ENCODE data around the gene ZFR2. TPM values are rescaled to one million over a fixed set of nuclear protein-coding genes. Genes with fewer than 3 reads are reported as not detected.

Gene ZFR2
- total and polyA plus RNA-seq, 10 of the 15 experiments (the other 5 are each of a cell fraction or from before 2014, with no cell fraction given): 0.18 TPM; not detected in 9

DNA sequence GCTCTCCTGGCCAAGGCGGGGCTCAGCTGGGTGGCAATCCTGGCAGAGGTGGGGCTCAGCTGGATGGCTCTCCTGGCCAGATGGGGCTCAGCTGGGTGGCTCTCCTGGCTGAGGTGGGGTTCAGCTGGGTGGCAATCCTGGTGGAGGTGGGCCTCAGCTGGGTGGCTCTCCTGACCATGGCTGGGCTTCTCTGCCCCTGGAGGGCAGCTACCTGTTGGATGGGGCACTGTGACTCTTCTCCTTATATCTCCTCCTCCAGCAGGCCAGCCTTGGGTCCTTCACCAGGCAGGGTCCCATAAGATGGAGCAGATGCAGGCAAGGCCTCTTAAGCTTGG is 16.7 kb downstream of the ZFR2 start (continued):
- TF ChIP-seq RELA (IDR thresholded peaks at IDR 0.05; ENCODE audit: borderline replicate concordance, partially characterized antibody): no peak
- no peak for TF ChIP-seq CHD4 (IDR thresholded peaks at IDR 0.05)
- TF ChIP-seq CEBPB (IDR thresholded peaks at IDR 0.05; ENCODE audit: borderline replicate concordance in 1 of 2, low read depth in 2 of 2, low read length in 2 of 2): no peak
- TF ChIP-seq TCF7 (IDR thresholded peaks at IDR 0.05; ENCODE audit: borderline replicate concordance): no peak
- TF ChIP-seq ZNF274 (IDR thresholded peaks at IDR 0.05; ENCODE audit: insufficient read depth, insufficient read length): no peak
- TF ChIP-seq TCF3 (IDR thresholded peaks at IDR 0.05; ENCODE audit: borderline replicate concordance, insufficient read depth, low read depth, low read length): no peak
- no peak for TF ChIP-seq MTA2 (IDR thresholded peaks at IDR 0.05; ENCODE audit: low read depth)

GRCh38 chr19:3851254-3852176 is 17.3 kb downstream of the ZFR2 start:
- H3K9me3 ChIP-seq (replicated peaks; ENCODE audit: control insufficient read depth, insufficient read depth, low read length): peaks cover 8% of the 10 kb centered on the region; the same call in 2 of the 3 replicates
- H3K4me2 ChIP-seq (ENCODE audit: control insufficient read depth, insufficient read depth): no peak overlapping the region
- ATAC-seq (no peak), FAIRE-seq (no peak), DNase-seq (ENCODE audit: low read depth, low spot score) (no peak)
- no peaks in the 10 kb centered on the region for H3K79me2 ChIP-seq (ENCODE audit: control insufficient read depth, insufficient read depth, low read length)
- no peaks in the 10 kb centered on the region for H3K27me3 ChIP-seq (replicated peaks in 1 of 2; ENCODE audit: control insufficient read depth in 2 of 2, insufficient read depth in 2 of 2, low read length in 1 of 2)
- ChIA-PET CTCF (no interaction called here), POLR2A (interaction anchor here (0.5 kb wide), 1 partner anchor 1614 kb away, joined by 3 read pairs; no protein-coding TSS in a partner anchor), SMC1A (ENCODE audit: uncharacterized antibody, unreplicated experiment) (no interaction called here), RAD21 (ENCODE audit: unreplicated experiment) (no interaction called here)
- H3K36me3 ChIP-seq (ENCODE audit: control insufficient read depth in 2 of 2, insufficient read depth in 2 of 2, low read length in 1 of 2): no peaks in the 10 kb centered on the region
- no peak overlapping the region for H3K27ac ChIP-seq (ENCODE audit: control insufficient read depth, insufficient read depth)
- intact Hi-C loops (cut with micrococcal nuclease; ENCODE audit: unreplicated experiment) (no loop called here), in situ Hi-C loops (cut with MboI) (no loop called here)
- H3K9ac ChIP-seq (ENCODE audit: control insufficient read depth, insufficient read depth, low read length): no peak overlapping the region
- 63% methylated on average over 11 of the region's 11 CpGs for WGBS (ENCODE audit: insufficient coverage, insufficient replicate concordance, low lambda C conversion rate, missing lambda C conversion rate)
- no peak overlapping the region for H2AFZ ChIP-seq (ENCODE audit: control insufficient read depth, low read depth, low read length)
- no peaks in the 10 kb centered on the region for H3K4me1 ChIP-seq (ENCODE audit: control insufficient read depth, insufficient read depth, low read length)
- no TSS peak for BruUV-seq (replicated peaks)
- H4K20me1 ChIP-seq (ENCODE audit: control insufficient read depth, insufficient read depth): no peaks in the 10 kb centered on the region
- no peak overlapping the region for H3K4me3 ChIP-seq
- TF ChIP-seq RUNX3 (IDR thresholded peaks at IDR 0.05; ENCODE audit: low read length) (peak; percentile 64), CBFB (IDR thresholded peaks at IDR 0.05; ENCODE audit: low read depth) (no peak), ZNF207 (IDR thresholded peaks at IDR 0.05; ENCODE audit: borderline replicate concordance) (no peak), SIX5 (IDR thresholded peaks at IDR 0.05; ENCODE audit: low read depth, low read length, severe bottlenecking) (no peak), MTA2 (IDR thresholded peaks at IDR 0.05; ENCODE audit: low read depth) (no peak), ZBTB4 (CRISPR knock-in tag; IDR thresholded peaks at IDR 0.05) (no peak), ZNF384 (IDR thresholded peaks at IDR 0.05; ENCODE audit: borderline replicate concordance, low read depth, low read length) (no peak), TCF7 (IDR thresholded peaks at IDR 0.05; ENCODE audit: borderline replicate concordance) (no peak)
- TF ChIP-seq, protein P1, sequence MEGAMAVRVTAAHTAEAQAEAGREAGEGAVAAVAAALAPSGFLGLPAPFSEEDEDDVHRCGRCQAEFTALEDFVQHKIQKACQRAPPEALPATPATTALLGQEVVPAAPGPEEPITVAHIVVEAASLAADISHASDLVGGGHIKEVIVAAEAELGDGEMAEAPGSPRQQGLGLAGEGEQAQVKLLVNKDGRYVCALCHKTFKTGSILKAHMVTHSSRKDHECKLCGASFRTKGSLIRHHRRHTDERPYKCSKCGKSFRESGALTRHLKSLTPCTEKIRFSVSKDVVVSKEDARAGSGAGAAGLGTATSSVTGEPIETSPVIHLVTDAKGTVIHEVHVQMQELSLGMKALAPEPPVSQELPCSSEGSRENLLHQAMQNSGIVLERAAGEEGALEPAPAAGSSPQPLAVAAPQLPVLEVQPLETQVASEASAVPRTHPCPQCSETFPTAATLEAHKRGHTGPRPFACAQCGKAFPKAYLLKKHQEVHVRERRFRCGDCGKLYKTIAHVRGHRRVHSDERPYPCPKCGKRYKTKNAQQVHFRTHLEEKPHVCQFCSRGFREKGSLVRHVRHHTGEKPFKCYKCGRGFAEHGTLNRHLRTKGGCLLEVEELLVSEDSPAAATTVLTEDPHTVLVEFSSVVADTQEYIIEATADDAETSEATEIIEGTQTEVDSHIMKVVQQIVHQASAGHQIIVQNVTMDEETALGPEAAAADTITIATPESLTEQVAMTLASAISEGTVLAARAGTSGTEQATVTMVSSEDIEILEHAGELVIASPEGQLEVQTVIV (IDR thresholded peaks at IDR 0.05; ENCODE audit: borderline replicate concordance, partially characterized antibody): no peak
